HG03045 (cell line): ENCODE results near the gene ITPR1.

Experiments used
- ATAC-seq: cut with Tn5 transposase; IDR thresholded peaks from one replicate; pipeline ENCODE4 v1.9.1; 2021; ENCODE audit warnings: mild to moderate bottlenecking, moderate library complexity; ENCODE audit not compliant: unreplicated experiment

The ITPR1 gene

GRCh38 chr3:4710191-4710590, 217.0 kb downstream of the ITPR1 start:
- ATAC-seq = no peak

GRCh38 chr3:4711680-4711992, 218.5 kb downstream of the ITPR1 start:
- no peak for ATAC-seq

GRCh38 chr3:4712109-4712508, 219.0 kb downstream of the ITPR1 start:
- ATAC-seq = no peak

- no peak for ATAC-seq
Measured at GRCh38 chr3:4714045-4714444, 220.9 kb downstream of the ITPR1 start.

GRCh38 chr3:4716266-4716665, 223.1 kb downstream of the ITPR1 start:
- no peak for ATAC-seq

GRCh38 chr3:4716706-4717362, 223.7 kb downstream of the ITPR1 start:
- ATAC-seq = no peak

GRCh38 chr3:4717363-4717740, 224.2 kb downstream of the ITPR1 start:
- ATAC-seq = no peak

- no peak for ATAC-seq
Measured at GRCh38 chr3:4718179-4718736, 225.1 kb downstream of the ITPR1 start.

- no peak for ATAC-seq
Measured at GRCh38 chr3:4719046-4719501, 225.9 kb downstream of the ITPR1 start.

- no peak for ATAC-seq
Measured at GRCh38 chr3:4720316-4721075, 227.3 kb downstream of the ITPR1 start.

- no peak for ATAC-seq
Measured at GRCh38 chr3:4721511-4721911, 228.4 kb downstream of the ITPR1 start.

GRCh38 chr3:4722103-4722502, 229.0 kb downstream of the ITPR1 start:
- ATAC-seq = no peak

GRCh38 chr3:4724051-4724629, 231.0 kb downstream of the ITPR1 start:
- no peak for ATAC-seq

GRCh38 chr3:4726549-4726948, 233.4 kb downstream of the ITPR1 start:
- no peak for ATAC-seq

GRCh38 chr3:4729061-4729973, 236.2 kb downstream of the ITPR1 start:
- no peak for ATAC-seq

- ATAC-seq = no peak
Measured at GRCh38 chr3:4730719-4731118, 237.6 kb downstream of the ITPR1 start.

GRCh38 chr3:4731543-4732111, 238.5 kb downstream of the ITPR1 start:
- no peak for ATAC-seq

GRCh38 chr3:4732925-4733324, 239.8 kb downstream of the ITPR1 start:
- no peak for ATAC-seq

GRCh38 chr3:4734454-4734853, 241.3 kb downstream of the ITPR1 start:
- ATAC-seq = no peak

- ATAC-seq = no peak
Measured at GRCh38 chr3:4735243-4735642, 242.1 kb downstream of the ITPR1 start.
